ENCODE data around the gene MAGI2. TPM values are rescaled to one million over a fixed set of nuclear protein-coding genes. Genes with fewer than 3 reads are reported as not detected.

Gene MAGI2
- total RNA-seq, 1 donor = 0.42 TPM

- Histone ChIP-seq H3K9me3 (ENCODE audit: low read depth, low read length) (no peaks in the 10 kb centered on the region), H3K27me3 (ENCODE audit: insufficient read depth, low read length) (no peaks in the 10 kb centered on the region), H3K4me1 (ENCODE audit: insufficient read depth, low read length) (no peaks in the 10 kb centered on the region), H3K4me3 (ENCODE audit: low read length) (no peak overlapping the region)
Measured at GRCh38 chr7:78215199-78215598, 1238.3 kb downstream of the MAGI2 start.

- no peaks in the 10 kb centered on the region for H3K4me1 ChIP-seq (ENCODE audit: insufficient read depth, low read length)
- H3K4me3 ChIP-seq (ENCODE audit: low read length) = no peak overlapping the region
- no peaks in the 10 kb centered on the region for H3K9me3 ChIP-seq (ENCODE audit: low read depth, low read length)
- no peaks in the 10 kb centered on the region for H3K27me3 ChIP-seq (ENCODE audit: insufficient read depth, low read length)
Measured at GRCh38 chr7:78213402-78213801, 1240.1 kb downstream of the MAGI2 start.

GRCh38 chr7:78212476-78213060 lies 1240.9 kb downstream of the MAGI2 start:
- no peak overlapping the region for H3K4me3 ChIP-seq (ENCODE audit: low read length)
- H3K9me3 ChIP-seq (ENCODE audit: low read depth, low read length) = no peaks in the 10 kb centered on the region
- no peaks in the 10 kb centered on the region for H3K27me3 ChIP-seq (ENCODE audit: insufficient read depth, low read length)
- H3K4me1 ChIP-seq (ENCODE audit: insufficient read depth, low read length) = no peaks in the 10 kb centered on the region

GRCh38 chr7:78207269-78207668 lies 1246.2 kb downstream of the MAGI2 start:
- Histone ChIP-seq H3K27me3 (ENCODE audit: insufficient read depth, low read length) (no peaks in the 10 kb centered on the region), H3K4me3 (ENCODE audit: low read length) (no peak overlapping the region), H3K4me1 (ENCODE audit: insufficient read depth, low read length) (no peaks in the 10 kb centered on the region), H3K9me3 (ENCODE audit: low read depth, low read length) (no peaks in the 10 kb centered on the region)

GRCh38 chr7:78206769-78207168 lies 1246.7 kb downstream of the MAGI2 start:
- Histone ChIP-seq H3K4me3 (ENCODE audit: low read length) (no peak overlapping the region), H3K9me3 (ENCODE audit: low read depth, low read length) (no peaks in the 10 kb centered on the region), H3K4me1 (ENCODE audit: insufficient read depth, low read length) (no peaks in the 10 kb centered on the region), H3K27me3 (ENCODE audit: insufficient read depth, low read length) (no peaks in the 10 kb centered on the region)

- H3K4me1 ChIP-seq (ENCODE audit: insufficient read depth, low read length) = no peaks in the 10 kb centered on the region
- no peaks in the 10 kb centered on the region for H3K27me3 ChIP-seq (ENCODE audit: insufficient read depth, low read length)
- H3K4me3 ChIP-seq (ENCODE audit: low read length) = no peak overlapping the region
- H3K9me3 ChIP-seq (ENCODE audit: low read depth, low read length) = no peaks in the 10 kb centered on the region
Measured at GRCh38 chr7:78203042-78203720, 1250.3 kb downstream of the MAGI2 start.

- Histone ChIP-seq H3K9me3 (ENCODE audit: low read depth, low read length) (no peaks in the 10 kb centered on the region), H3K4me3 (ENCODE audit: low read length) (no peak overlapping the region), H3K27me3 (ENCODE audit: insufficient read depth, low read length) (no peaks in the 10 kb centered on the region), H3K4me1 (ENCODE audit: insufficient read depth, low read length) (no peaks in the 10 kb centered on the region)
Measured at GRCh38 chr7:78198756-78199155, 1254.7 kb downstream of the MAGI2 start.

- Histone ChIP-seq H3K27me3 (ENCODE audit: insufficient read depth, low read length) (no peaks in the 10 kb centered on the region), H3K9me3 (ENCODE audit: low read depth, low read length) (no peaks in the 10 kb centered on the region), H3K4me3 (ENCODE audit: low read length) (no peak overlapping the region), H3K4me1 (ENCODE audit: insufficient read depth, low read length) (no peaks in the 10 kb centered on the region)
Measured at GRCh38 chr7:78197447-78197846, 1256.0 kb downstream of the MAGI2 start.

GRCh38 chr7:78195281-78195680 lies 1258.2 kb downstream of the MAGI2 start:
- H3K4me3 ChIP-seq (ENCODE audit: low read length) = no peak overlapping the region
- H3K27me3 ChIP-seq (ENCODE audit: insufficient read depth, low read length) = no peaks in the 10 kb centered on the region
- no peaks in the 10 kb centered on the region for H3K4me1 ChIP-seq (ENCODE audit: insufficient read depth, low read length)
- no peaks in the 10 kb centered on the region for H3K9me3 ChIP-seq (ENCODE audit: low read depth, low read length)

GRCh38 chr7:78194611-78195010 lies 1258.9 kb downstream of the MAGI2 start:
- no peaks in the 10 kb centered on the region for H3K9me3 ChIP-seq (ENCODE audit: low read depth, low read length)
- H3K4me1 ChIP-seq (ENCODE audit: insufficient read depth, low read length) = no peaks in the 10 kb centered on the region
- H3K27me3 ChIP-seq (ENCODE audit: insufficient read depth, low read length) = no peaks in the 10 kb centered on the region
- H3K4me3 ChIP-seq (ENCODE audit: low read length) = no peak overlapping the region

- no peak overlapping the region for H3K4me3 ChIP-seq (ENCODE audit: low read length)
- H3K4me1 ChIP-seq (ENCODE audit: insufficient read depth, low read length) = no peaks in the 10 kb centered on the region
- no peaks in the 10 kb centered on the region for H3K27me3 ChIP-seq (ENCODE audit: insufficient read depth, low read length)
- H3K9me3 ChIP-seq (ENCODE audit: low read depth, low read length) = no peaks in the 10 kb centered on the region
Measured at GRCh38 chr7:78191475-78192079, 1261.9 kb downstream of the MAGI2 start.

- Histone ChIP-seq H3K9me3 (ENCODE audit: low read depth, low read length) (no peaks in the 10 kb centered on the region), H3K4me3 (ENCODE audit: low read length) (no peak overlapping the region), H3K4me1 (ENCODE audit: insufficient read depth, low read length) (no peaks in the 10 kb centered on the region), H3K27me3 (ENCODE audit: insufficient read depth, low read length) (no peaks in the 10 kb centered on the region)
Measured at GRCh38 chr7:78189762-78190161, 1263.7 kb downstream of the MAGI2 start.

- H3K27me3 ChIP-seq (ENCODE audit: insufficient read depth, low read length) = no peaks in the 10 kb centered on the region
- no peaks in the 10 kb centered on the region for H3K4me1 ChIP-seq (ENCODE audit: insufficient read depth, low read length)
- H3K9me3 ChIP-seq (ENCODE audit: low read depth, low read length) = no peaks in the 10 kb centered on the region
- no peak overlapping the region for H3K4me3 ChIP-seq (ENCODE audit: low read length)
Measured at GRCh38 chr7:78185149-78185745, 1268.2 kb downstream of the MAGI2 start.

- Histone ChIP-seq H3K4me1 (ENCODE audit: insufficient read depth, low read length) (no peaks in the 10 kb centered on the region), H3K27me3 (ENCODE audit: insufficient read depth, low read length) (no peaks in the 10 kb centered on the region), H3K9me3 (ENCODE audit: low read depth, low read length) (no peaks in the 10 kb centered on the region), H3K4me3 (ENCODE audit: low read length) (no peak overlapping the region)
Measured at GRCh38 chr7:78184299-78184698, 1269.2 kb downstream of the MAGI2 start.

- no peak overlapping the region for H3K4me3 ChIP-seq (ENCODE audit: low read length)
- no peaks in the 10 kb centered on the region for H3K9me3 ChIP-seq (ENCODE audit: low read depth, low read length)
Measured at GRCh38 chr7:78179827-78180477, 1273.5 kb downstream of the MAGI2 start.

More at GRCh38 chr7:78179827-78180477, 1273.5 kb downstream of the MAGI2 start:
- H3K27me3 ChIP-seq (ENCODE audit: insufficient read depth, low read length) = no peaks in the 10 kb centered on the region
- no peaks in the 10 kb centered on the region for H3K4me1 ChIP-seq (ENCODE audit: insufficient read depth, low read length)
